CD4-positive, alpha-beta T cell treated with Interleukin-2 at 100 ng/mL for 4 hours (primary cell): ENCODE results near the gene VWA5B2.
A peak's percentile ranks its signal among the peaks of the same experiment; 100 is the strongest.

Source experiments
- DNase-seq: peaks from one replicate; pipeline ENCODE4 v3.0.0-alpha.2; 2020; ENCODE audit warnings: low spot score

VWA5B2 gene

DNA sequence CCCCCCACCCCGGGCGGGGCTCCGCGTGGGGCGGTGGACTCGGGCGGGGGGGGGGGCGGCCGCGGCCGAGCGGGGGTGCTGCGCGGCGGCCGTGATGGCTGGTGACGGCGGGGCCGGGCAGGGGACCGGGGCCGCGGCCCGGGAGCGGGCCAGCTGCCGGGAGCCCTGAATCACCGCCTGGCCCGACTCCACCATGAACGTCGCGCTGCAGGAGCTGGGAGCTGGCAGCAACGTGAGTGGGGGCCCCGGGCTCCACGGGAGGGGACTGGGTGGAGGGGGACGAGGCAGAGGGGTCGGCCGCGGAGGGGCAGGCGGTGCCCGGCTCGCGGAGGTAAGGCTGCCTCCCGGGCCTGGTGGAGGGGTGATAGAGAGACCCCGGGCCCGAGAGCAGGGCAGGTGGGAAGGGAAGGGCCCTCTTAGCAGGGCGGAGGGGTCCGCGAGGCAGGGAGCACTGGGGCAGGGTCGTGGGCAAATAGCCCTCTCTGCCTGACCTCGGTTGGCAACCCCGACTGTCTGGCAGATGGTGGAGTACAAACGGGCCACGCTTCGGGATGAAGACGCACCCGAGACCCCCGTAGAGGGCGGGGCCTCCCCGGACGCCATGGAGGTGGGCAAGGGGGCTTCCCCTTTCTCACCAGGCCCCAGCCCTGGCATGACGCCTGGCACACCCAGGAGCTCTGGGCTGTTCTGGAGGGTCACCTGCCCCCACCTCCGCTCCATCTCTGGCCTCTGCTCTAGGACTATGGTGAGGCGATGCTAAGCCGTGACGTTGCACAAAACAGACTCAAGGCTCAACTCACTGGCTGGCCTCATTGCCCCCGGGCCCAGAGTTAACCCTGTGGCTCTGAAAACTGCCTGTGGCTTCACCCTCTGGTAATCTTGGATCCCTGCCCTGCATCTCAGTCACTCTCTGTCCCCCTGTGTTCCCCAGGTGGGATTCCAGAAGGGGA, 46.9 kb downstream of the VWA5B2 start, which contains the start of gene ECE2:
Gene ECE2 (plus strand): TSS at position 62 of the 950 bp plus-strand sequence. CDS start 132 bp downstream, at position 194.
- DNase-seq: no peak

DNA sequence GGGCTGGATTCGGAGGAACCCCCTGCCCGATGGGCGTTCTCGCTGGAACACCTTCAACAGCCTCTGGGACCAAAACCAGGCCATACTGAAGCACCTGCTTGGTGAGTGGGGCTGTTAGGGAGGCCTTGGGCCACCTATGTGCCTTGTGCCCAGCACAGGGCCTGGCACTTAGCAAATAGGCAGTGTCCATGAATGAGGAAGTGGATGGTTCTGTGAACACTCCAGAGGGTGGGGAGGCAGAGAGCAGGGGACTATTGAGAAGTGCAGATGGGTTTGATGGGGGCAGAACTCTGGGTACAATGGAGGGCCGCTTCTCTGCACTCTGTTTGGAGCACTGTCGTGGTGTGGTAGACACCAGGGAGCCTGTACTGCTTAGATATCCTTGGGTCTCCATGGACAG, 48.0 kb downstream of the VWA5B2 start:
- DNase-seq: no peak

DNA sequence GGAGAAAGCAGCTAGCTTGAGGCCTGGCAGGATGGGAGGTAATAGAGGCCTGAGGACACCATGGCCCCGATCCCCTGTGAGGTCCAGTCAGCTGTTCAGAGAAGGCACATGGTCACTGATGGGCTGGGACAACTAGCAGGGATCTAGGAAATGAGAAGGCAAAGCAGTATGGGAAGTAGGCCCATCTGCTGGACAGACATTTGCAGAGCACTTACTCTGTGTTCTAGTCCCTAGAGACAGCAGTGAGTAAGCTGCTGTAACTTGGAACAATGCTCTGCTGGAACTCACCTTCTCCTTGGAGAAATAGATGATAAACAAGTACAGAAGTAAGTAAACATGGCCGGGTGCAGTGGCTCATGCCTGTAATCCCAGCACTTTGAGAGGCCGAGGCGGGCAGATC, 53.6 kb downstream of the VWA5B2 start:
- DNase-seq: no peak

DNA sequence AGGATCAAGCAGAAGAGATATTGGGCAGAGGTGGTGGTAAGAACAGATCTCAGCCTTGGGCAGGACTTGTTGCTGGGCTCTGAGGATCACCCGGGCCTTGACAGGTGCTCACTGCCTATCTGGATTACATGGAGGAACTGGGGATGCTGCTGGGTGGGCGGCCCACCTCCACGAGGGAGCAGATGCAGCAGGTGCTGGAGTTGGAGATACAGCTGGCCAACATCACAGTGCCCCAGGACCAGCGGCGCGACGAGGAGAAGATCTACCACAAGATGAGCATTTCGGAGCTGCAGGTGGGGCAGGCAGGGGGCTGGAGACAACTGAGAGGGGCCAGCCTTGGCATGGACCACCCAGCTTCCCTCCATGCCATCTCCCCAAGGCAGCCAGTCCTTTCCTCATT, 54.3 kb downstream of the VWA5B2 start:
- DNase-seq: no peak

DNA sequence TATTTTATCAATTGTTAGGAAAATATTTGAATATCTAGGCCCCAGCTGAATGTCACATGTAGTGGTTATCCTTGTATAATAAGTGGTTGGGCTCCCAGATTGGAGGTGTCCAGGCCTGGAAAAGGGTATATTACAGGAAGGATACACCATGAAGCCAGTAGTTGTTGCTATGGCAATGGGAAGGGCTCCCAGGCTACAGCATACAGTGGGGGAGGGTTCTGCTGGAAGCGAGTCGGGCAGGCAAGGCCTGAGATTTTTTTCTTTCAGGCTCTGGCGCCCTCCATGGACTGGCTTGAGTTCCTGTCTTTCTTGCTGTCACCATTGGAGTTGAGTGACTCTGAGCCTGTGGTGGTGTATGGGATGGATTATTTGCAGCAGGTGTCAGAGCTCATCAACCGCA, 55.3 kb downstream of the VWA5B2 start:
- DNase-seq: peak; percentile 22

DNA sequence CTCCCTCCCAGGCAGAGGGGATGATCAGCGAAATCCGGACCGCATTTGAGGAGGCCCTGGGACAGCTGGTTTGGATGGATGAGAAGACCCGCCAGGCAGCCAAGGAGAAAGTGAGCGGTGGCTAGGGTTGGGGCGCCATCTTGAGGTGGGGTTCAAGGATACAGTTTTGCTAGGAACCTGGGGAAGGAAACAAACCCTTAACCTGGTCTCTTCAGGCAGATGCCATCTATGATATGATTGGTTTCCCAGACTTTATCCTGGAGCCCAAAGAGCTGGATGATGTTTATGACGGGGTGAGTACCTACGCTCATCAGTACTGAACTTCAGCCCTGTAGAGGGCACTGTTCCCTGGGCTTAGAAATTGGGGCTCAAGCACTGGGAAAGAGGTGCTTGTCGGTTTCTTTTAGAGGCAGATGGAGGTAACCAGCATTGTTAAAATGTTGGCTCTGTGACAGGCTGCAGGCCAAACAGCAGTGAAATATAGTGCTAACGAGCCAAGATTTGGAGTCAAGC, 60.1 kb downstream of the VWA5B2 start:
- DNase-seq: peak; percentile 58

DNA sequence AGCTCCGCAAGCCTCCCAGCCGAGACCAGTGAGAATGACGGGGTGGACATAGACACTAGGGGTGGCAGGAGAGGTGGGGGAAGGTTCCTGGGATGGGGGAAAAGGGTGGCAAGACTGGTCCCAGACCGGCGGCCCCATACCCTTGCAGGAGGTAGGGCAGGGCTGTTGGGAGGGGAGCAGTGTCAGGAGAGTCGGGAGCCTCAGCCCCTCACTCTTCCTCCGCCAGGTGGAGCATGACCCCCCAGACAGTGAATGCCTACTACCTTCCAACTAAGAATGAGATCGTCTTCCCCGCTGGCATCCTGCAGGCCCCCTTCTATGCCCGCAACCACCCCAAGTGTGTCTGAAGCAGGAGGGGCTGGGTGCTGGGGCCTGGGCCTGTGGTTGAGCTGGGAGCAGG, 60.9 kb downstream of the VWA5B2 start:
- DNase-seq: no peak

DNA sequence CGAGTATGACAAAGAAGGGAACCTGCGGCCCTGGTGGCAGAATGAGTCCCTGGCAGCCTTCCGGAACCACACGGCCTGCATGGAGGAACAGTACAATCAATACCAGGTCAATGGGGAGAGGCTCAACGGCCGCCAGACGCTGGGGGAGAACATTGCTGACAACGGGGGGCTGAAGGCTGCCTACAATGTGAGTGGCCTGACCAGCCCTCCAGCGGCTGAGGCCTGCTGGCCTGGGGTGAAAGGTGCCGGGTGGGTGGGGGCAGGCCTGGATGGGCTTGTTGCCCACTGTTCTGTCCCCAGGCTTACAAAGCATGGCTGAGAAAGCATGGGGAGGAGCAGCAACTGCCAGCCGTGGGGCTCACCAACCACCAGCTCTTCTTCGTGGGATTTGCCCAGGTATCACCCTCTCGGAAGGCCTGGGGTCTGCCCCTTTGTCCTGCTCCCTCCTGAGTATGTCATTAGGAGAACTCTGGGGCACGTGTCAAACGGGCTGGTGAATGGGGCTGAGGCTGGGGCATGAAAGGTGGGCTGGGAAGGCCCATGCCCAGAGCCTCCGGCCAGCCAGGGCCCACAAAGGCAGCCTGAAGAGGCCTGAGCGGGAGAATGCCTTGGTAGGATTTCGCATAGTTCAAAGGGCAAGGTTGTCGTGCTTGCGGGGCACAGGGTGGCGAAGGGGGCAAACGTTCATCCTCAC, 61.8 kb downstream of the VWA5B2 start:
- no peak for DNase-seq
